Astrocyte of the cerebellum (primary cell): Measurements from ENCODE around the gene SIGLEC6.

Experiments
- DNase-seq: peaks from one replicate; pipeline ENCODE4 v3.0.0-alpha.2; 2011; ENCODE audit warnings: low read depth
- H3K4me3 ChIP-seq: 2 replicates; pipeline ENCODE4 v1.5.1; 2011; ENCODE audit warnings: mild to moderate bottlenecking, low read depth, low read length, moderate library complexity
- in situ Hi-C: cut with HindIII; loops from 2 replicates; pipeline ENCODE4 v1.10.0; 2017; ENCODE audit warnings: low sequenced_read_pairs
- TF ChIP-seq, protein P1 (sequence below): IDR thresholded peaks from 2 replicates; pipeline ENCODE4 v1.5.1; 2012; ENCODE audit warnings: low read length, low read depth, moderate library complexity, mild to moderate bottlenecking; ENCODE audit errors: missing control alignments

SIGLEC6 gene

DNA sequence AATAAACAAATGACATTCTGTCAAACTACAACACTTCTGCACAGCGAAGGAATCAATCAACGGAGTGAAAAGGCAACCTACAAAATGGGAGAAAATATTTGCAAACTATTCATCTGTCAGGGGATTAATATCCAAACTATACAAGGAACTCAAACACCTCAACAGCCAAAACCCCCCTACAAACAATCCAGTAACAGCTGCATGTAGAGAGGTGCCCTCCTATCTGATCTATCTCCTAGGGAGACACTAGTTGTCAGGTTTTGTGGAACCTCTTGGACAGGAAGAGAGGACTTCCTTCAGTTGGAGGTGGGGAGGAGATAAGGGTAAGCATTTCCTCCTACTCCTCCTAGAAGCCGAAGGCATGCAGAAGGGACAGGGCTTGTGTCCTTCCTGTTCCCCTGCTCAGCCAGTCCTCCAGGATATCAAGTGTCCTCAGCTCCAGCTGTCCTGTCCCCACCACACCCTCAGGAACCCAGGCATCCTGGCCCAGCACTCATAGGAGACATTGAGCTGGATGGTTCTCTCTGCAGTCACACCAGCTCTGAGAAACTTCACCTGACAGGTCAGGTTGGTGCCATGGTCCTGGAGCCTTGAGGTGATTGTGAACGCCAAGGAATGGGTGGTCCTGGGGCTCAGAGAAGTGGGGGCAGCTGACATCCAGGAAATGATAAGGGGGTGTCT, 63.5 kb downstream of the SIGLEC6 start:
- H3K4me3 ChIP-seq, result no peak overlapping the region
- TF ChIP-seq, protein P1, sequence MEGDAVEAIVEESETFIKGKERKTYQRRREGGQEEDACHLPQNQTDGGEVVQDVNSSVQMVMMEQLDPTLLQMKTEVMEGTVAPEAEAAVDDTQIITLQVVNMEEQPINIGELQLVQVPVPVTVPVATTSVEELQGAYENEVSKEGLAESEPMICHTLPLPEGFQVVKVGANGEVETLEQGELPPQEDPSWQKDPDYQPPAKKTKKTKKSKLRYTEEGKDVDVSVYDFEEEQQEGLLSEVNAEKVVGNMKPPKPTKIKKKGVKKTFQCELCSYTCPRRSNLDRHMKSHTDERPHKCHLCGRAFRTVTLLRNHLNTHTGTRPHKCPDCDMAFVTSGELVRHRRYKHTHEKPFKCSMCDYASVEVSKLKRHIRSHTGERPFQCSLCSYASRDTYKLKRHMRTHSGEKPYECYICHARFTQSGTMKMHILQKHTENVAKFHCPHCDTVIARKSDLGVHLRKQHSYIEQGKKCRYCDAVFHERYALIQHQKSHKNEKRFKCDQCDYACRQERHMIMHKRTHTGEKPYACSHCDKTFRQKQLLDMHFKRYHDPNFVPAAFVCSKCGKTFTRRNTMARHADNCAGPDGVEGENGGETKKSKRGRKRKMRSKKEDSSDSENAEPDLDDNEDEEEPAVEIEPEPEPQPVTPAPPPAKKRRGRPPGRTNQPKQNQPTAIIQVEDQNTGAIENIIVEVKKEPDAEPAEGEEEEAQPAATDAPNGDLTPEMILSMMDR, result no peak
- in situ Hi-C loops, result no loop called here
- no peak for DNase-seq
